Stimulated activated CD4-positive, alpha-beta T cell treated with anti-CD3 and anti-CD28 coated beads, Interleukin-4, amount 100 ng/mL, for 48 hours (primary cell): ENCODE data around the gene SYMPK.
"Not testable (repeated sequence)": the region's sequence is repeated elsewhere in the genome, so short reads cannot be mapped to it uniquely, and the experiment has no call there.

Experiments used
- DNase-seq, 2 donors: peaks; one replicate each; pipeline ENCODE4 v3.0.0-alpha.2; 2020; ENCODE audit warnings: low read depth in 2 of 2

Gene SYMPK

GRCh38 chr19:45804140-45804958 lies 58.6 kb downstream of the SYMPK start:
- no peak for DNase-seq

GRCh38 chr19:45801603-45802175 lies 61.3 kb downstream of the SYMPK start:
- no peak for DNase-seq

GRCh38 chr19:45800070-45800553 lies 62.8 kb downstream of the SYMPK start:
- no peak for DNase-seq

- DNase-seq, result not testable (repeated sequence)
Observed at GRCh38 chr19:45799541-45799940, 63.4 kb downstream of the SYMPK start.

DNA sequence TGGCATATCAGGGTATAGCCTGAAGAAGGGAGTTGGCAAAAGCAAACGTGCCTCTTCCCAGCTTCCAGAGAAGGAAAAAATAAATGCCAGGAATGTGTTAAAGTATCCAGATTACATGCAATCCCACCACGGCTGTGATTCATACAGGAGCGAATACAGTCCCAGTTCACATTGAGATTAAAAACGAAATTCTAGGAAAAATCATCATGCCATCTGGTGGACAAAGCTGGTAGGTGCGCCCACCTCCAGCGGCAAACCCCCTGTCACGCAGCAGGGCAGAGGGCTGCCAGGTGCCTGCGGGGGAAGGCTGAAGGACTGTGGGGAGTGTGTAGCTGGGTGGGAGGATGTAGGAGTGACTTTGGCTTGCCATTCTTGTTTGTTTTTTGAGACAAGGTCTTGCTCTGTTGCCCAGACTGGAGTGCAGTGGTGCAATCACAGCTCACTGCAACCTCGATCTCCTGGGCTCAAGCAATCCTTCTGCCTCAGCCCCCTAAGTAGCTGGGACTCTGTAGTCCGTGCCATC lies 63.9 kb downstream of the SYMPK start:
- peak; percentile 38 for DNase-seq

DNA sequence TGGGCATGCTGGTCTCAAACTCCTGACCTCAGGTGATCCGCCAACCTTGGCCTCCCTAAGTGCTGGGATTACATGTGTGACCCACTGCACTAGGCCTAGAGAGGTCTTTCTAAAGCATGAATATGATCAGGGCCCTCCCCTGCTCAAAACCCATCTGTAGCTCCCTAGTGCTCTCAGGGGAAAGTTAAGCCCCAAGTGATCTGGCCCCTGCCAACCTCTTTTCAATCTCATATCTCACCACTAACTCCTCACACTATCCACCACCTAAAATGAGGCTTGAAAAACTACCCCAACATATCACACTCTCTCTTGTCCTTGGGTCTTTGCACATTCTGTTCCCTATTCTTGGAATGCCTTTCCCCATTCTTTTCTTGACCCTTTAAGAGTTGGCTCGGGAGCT lies 68.3 kb downstream of the SYMPK start:
- no peak for DNase-seq

DNA sequence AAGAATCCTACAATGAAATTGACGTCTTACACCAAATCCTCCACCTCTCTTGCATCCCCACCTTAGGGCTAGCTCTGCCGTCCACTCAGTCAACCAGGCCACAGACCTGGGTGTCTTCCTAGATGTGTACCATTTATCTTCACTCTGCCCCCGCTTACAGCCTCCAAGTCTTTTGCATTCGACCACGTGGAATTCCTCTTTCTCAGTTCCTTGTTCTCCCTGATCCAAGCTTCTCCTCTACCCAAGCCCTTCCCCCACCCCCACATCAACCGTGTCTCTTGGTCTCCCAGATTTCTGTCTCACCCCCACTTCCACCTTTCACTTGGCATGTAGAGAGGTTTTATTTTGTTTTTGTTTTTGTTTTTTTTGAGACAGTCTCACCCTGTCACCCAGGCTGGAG lies 69.1 kb downstream of the SYMPK start:
- no peak for DNase-seq

- DNase-seq, result no peak
Observed at GRCh38 chr19:45793178-45793564, 69.8 kb downstream of the SYMPK start.

DNA sequence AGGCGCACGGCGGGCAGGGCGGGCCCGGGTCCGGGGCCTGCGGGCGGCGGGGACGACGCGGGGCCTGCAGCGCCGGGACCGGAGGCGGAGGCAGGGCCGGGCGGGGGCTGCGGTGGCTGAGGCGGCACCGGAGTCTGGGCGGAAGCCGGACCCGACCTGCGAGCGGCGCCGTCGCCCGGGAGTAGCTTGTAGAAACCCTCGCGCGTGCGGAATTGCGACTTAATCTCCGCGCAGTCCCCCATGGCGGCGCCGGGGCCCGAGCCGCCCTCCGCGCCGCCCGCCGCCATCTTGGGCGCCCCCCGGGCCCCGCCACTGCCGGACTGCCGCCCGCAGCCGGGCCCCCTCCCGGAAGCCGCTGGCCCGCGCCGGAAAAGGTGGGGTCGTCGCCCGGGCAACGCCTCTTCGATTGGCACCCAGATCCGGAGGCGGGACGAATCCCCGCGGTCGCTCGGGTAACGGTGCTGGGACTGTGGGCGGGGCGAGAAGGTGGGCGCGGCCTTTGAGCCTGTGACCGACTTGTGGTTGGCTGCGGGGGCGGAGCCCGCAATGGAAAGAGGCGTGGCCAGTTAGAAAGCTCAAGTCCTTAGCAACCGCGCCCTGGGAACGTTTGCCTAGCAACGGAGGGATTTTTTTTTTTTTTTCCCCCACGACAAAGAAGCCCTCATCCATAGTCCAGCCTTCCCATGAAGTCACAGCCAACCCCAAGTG lies 70.3 kb downstream of the SYMPK start, which contains the start of gene DMWD:
Gene DMWD (minus strand): TSS at position 376 of the 708 bp plus-strand sequence. CDS start 89 bp downstream, at position 287.
- peak; percentile 100 for DNase-seq

DNA sequence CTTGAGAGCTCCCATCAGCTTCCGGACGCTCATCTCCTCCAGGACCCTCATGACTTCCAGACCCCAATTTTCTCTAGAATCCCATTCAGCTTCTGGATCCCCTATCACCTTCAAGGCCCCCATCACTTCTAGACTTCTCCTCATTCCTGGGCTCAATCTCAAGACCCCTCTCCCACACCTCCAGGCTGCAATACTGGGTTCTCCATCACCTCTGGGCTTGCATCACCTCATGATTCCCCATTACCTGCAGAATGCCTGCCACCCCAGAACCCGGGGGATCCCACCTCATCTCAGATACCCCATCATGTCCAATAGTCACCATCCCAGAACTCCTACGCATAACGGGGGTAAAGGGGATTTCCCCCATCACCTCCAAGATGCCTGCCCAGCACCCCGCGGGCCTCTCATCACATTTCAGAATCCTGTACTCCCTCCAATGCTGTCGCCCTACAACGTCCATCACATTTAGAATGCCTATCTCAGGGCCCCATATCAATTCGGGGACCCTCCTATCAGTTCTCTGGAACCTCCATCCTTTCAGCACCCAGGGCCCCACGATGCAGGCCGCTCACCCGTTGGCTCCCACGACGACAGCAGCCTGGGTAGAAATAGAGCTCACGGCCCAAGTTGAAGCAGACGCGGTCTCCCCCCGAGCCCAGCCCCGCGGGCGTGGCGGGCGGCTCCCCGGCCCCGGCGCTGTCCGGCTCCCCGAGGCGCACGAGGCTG lies 71.0 kb downstream of the SYMPK start:
- DNase-seq, result no peak

GRCh38 chr19:45790942-45791341 lies 72.0 kb downstream of the SYMPK start:
- no peak for DNase-seq

DNA sequence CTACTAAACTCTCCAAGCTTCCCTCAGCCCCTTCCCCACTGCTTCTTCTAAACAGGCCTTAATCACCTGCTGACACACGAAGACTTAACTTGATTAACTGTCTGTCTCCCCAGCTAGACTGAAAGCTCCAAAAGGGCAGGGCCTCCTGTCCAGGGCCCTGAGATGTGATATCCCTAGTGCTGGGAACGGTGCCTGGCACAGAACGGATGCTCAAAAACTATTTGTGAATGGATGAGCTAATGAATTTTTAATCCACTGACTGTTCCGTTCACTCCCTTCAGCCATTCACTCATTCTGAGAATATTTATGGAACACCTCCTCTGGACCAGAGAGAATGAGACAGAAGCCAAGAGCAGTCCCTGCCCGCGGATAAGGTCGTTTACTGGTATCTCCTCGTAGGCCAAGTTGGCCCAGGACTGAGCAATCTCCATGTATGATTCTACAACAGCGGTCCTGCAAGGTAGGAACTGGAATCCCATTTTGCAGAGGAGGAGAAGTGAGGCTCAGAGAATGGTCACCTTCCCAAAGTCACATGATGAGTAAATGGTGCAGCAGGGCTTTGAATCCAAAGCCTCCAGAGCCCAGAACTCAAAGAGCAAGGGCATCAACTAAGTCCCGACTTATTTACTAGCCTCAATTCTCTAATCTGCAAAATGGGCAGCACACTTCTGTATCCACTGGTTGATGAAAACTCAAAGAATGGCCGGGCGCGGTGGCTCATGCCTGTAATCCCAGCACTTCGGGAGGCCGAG lies 73.7 kb downstream of the SYMPK start:
- no peak for DNase-seq

DNA sequence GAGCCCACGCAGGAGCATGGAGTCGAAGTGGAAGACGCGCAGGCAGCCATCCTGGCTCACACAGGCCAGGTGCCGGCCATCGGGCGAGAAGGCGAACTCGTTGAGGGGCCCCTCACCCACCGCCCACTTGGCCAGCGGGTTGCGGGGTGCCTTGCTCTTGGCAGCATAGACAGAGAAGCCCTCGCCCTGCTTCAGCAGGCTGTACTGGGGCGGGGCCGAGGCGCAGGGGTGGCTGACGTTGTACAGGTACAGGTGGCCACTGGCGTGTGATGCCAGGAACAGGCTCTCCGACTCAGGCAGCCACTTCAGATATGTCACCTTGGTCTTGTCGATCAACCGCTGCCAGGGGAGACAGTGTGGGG lies 76.4 kb downstream of the SYMPK start:
- DNase-seq, result no peak

DNA sequence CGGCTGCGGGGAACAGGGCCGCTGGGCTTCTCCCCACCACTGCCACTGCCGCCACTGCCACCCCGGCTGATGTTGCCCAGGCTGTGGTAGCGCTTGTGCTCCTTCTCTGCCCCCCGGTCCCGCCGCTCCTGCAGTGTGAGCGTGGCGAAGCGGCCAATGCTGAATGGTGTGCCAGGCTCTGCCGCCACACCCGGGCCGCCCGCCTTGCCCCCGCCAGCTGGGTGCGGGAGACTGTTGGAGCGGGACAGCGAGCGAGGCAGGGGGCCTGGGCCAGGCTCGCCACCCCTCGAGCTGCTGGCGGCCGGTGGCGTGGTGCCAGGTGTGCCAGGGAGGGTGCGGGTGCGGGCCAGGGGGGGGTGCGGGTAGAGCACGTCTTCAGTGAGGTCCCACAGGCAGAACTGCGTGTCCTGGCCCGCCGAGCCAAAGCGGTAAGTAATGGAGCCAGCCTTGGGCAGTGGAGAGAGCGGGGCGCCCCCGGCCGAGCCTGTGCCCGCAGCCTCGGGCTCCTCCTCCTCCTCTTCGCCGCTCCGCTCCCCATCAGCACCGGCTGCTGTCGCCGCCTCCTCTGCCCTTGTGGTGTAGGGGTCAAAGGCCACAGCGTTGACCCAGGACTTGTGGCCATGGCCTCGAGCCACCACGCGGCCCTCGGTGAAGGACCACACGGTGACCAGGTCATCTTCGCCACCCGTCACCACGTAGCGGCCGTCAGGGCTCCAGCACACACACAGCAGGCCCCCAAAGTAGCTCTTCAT lies 77.0 kb downstream of the SYMPK start:
- no peak for DNase-seq

DNA sequence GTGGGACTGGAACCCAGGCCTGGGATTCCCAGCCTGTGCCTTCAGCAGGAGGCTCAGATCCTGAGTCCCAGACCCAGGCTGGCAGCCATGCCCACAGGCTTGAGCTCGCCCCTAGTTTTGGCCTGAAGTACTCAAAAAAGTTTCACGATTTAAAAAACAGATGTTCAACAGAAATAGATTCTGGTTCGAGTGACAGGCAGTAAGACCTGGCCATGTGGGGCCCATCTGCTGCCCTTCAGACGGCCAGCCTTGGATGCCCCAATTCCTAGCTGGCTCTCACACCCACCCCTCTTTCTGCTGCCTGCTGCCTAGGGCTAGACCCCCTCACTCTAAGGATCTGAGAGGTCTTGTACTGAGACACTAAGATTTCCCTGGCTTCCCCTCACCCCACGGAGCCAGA lies 77.8 kb downstream of the SYMPK start:
- DNase-seq, result no peak

GRCh38 chr19:45784096-45784495 lies 78.9 kb downstream of the SYMPK start:
- DNase-seq, result no peak

- DNase-seq, result no peak
Observed at GRCh38 chr19:45782820-45783785, 79.8 kb downstream of the SYMPK start.

DNA sequence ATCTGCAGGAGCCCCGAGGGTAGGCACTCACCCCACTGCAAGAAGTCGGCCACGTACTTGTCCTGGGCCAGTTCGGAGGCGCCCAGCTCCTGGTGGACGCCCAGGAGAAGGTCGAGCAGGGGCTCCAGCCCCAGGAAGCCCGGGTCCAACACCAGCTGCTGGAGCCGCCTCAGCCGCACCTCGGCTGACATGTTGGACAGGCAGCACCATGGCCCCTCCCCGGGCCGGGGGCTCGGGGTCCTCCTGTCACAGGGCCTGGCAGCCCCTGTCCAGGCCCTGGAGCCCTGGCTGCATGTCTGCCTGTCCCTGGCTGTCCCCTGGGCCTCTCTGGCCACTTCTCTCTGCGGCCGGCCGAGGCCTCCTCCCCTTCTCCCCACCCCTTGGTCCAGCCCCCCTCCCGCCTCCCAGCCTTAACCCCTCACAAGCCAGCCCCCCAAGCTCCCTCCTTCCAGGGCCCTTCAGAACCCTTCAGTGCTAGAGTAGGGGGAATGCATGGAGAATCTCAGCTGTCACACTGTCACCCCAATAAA lies 80.7 kb downstream of the SYMPK start, which contains the start of gene DMPK:
Gene DMPK (minus strand): TSS at position 329 of the 530 bp plus-strand sequence. CDS start 138 bp downstream, at position 191.
- DNase-seq, result no peak
